HUES6 (cell line): ENCODE measurements around the gene AFF3.

Experiments
- H3K27ac ChIP-seq: 2 replicates; pipeline ENCODE4 v1.7.0; 2013; ENCODE audit warnings: low read depth, mild to moderate bottlenecking, low read length, inconsistent platforms
- H3K27me3 ChIP-seq: 2 replicates; pipeline ENCODE4 v1.6.1; 2013; ENCODE audit warnings: low read length; ENCODE audit not compliant: control insufficient read depth, insufficient read depth
- H3K36me3 ChIP-seq: 2 replicates; pipeline ENCODE4 v1.6.1; 2013; ENCODE audit warnings: low read length; ENCODE audit not compliant: control insufficient read depth, insufficient read depth
- H3K4me1 ChIP-seq: 2 replicates; pipeline ENCODE4 v1.6.1; 2013; ENCODE audit warnings: low read length; ENCODE audit not compliant: control insufficient read depth, insufficient read depth
- H3K4me3 ChIP-seq: 2 replicates; pipeline ENCODE4 v1.5.1; 2013; ENCODE audit warnings: low read depth, low read length
- H3K9ac ChIP-seq: one replicate; pipeline ENCODE4 v1.6.1; 2013; ENCODE audit warnings: mild to moderate bottlenecking, low read length
- H3K9me3 ChIP-seq: 2 replicates; pipeline ENCODE4 v1.6.1; 2013; ENCODE audit warnings: low read depth, low read length; ENCODE audit not compliant: control insufficient read depth, insufficient read depth

Gene AFF3

GRCh38 chr2:100041946-100042345, 100.4 kb downstream of the AFF3 start:
- H3K4me1 ChIP-seq: no peaks in the 10 kb centered on the region
- no peaks in the 10 kb centered on the region for H3K9me3 ChIP-seq
- no peak overlapping the region for H3K4me3 ChIP-seq
- no peak overlapping the region for H3K27ac ChIP-seq
- H3K36me3 ChIP-seq: no peaks in the 10 kb centered on the region
- H3K27me3 ChIP-seq: no peaks in the 10 kb centered on the region
- no peak overlapping the region for H3K9ac ChIP-seq

GRCh38 chr2:100041385-100041784, 101.0 kb downstream of the AFF3 start:
- H3K9ac ChIP-seq: no peak overlapping the region
- no peaks in the 10 kb centered on the region for H3K9me3 ChIP-seq
- H3K4me1 ChIP-seq: no peaks in the 10 kb centered on the region
- H3K36me3 ChIP-seq: no peaks in the 10 kb centered on the region
- no peak overlapping the region for H3K4me3 ChIP-seq
- no peaks in the 10 kb centered on the region for H3K27me3 ChIP-seq
- H3K27ac ChIP-seq: no peak overlapping the region

- Histone ChIP-seq H3K27ac (no peak overlapping the region), H3K36me3 (no peaks in the 10 kb centered on the region), H3K4me3 (no peak overlapping the region), H3K9me3 (no peaks in the 10 kb centered on the region), H3K4me1 (no peaks in the 10 kb centered on the region), H3K27me3 (no peaks in the 10 kb centered on the region), H3K9ac (no peak overlapping the region)
Measured at GRCh38 chr2:100040906-100041305, 101.5 kb downstream of the AFF3 start.

- Histone ChIP-seq H3K27me3 (no peaks in the 10 kb centered on the region), H3K9ac (no peak overlapping the region), H3K4me3 (no peak overlapping the region)
Measured at GRCh38 chr2:100039291-100039980, 103.0 kb downstream of the AFF3 start.

GRCh38 chr2:100038011-100038410, 104.4 kb downstream of the AFF3 start:
- Histone ChIP-seq H3K27me3 (no peaks in the 10 kb centered on the region), H3K9ac (no peak overlapping the region), H3K4me1 (no peaks in the 10 kb centered on the region), H3K27ac (no peak overlapping the region), H3K4me3 (no peak overlapping the region), H3K36me3 (no peaks in the 10 kb centered on the region), H3K9me3 (no peaks in the 10 kb centered on the region)

More at GRCh38 chr2:100039291-100039980, 103.0 kb downstream of the AFF3 start:
- H3K9me3 ChIP-seq: no peaks in the 10 kb centered on the region
- no peak overlapping the region for H3K27ac ChIP-seq
- H3K4me1 ChIP-seq: no peaks in the 10 kb centered on the region
- no peaks in the 10 kb centered on the region for H3K36me3 ChIP-seq

- Histone ChIP-seq H3K9ac (no peak overlapping the region), H3K27me3 (no peaks in the 10 kb centered on the region), H3K4me1 (no peaks in the 10 kb centered on the region), H3K9me3 (no peaks in the 10 kb centered on the region), H3K4me3 (no peak overlapping the region), H3K36me3 (no peaks in the 10 kb centered on the region), H3K27ac (no peak overlapping the region)
Measured at GRCh38 chr2:100036793-100037192, 105.6 kb downstream of the AFF3 start.

GRCh38 chr2:100036026-100036425, 106.4 kb downstream of the AFF3 start:
- Histone ChIP-seq H3K9ac (no peak overlapping the region), H3K36me3 (no peaks in the 10 kb centered on the region), H3K27me3 (no peaks in the 10 kb centered on the region), H3K9me3 (no peaks in the 10 kb centered on the region), H3K4me1 (no peaks in the 10 kb centered on the region), H3K4me3 (no peak overlapping the region), H3K27ac (no peak overlapping the region)

- Histone ChIP-seq H3K9ac (no peak overlapping the region), H3K4me1 (no peaks in the 10 kb centered on the region), H3K27ac (no peak overlapping the region), H3K4me3 (no peak overlapping the region), H3K36me3 (no peaks in the 10 kb centered on the region), H3K27me3 (no peaks in the 10 kb centered on the region), H3K9me3 (no peaks in the 10 kb centered on the region)
Measured at GRCh38 chr2:100034431-100034830, 108.0 kb downstream of the AFF3 start.

- Histone ChIP-seq H3K27ac (no peak overlapping the region), H3K27me3 (no peaks in the 10 kb centered on the region)
Measured at GRCh38 chr2:100033976-100034375, 108.4 kb downstream of the AFF3 start.

GRCh38 chr2:100031604-100032003, 110.8 kb downstream of the AFF3 start:
- H3K27ac ChIP-seq: no peak overlapping the region
- H3K4me3 ChIP-seq: no peak overlapping the region
- H3K4me1 ChIP-seq: no peaks in the 10 kb centered on the region
- H3K9me3 ChIP-seq: no peaks in the 10 kb centered on the region
- H3K36me3 ChIP-seq: no peaks in the 10 kb centered on the region
- H3K9ac ChIP-seq: no peak overlapping the region
- H3K27me3 ChIP-seq: no peaks in the 10 kb centered on the region

More at GRCh38 chr2:100033976-100034375, 108.4 kb downstream of the AFF3 start:
- Histone ChIP-seq H3K9me3 (no peaks in the 10 kb centered on the region), H3K36me3 (no peaks in the 10 kb centered on the region), H3K4me1 (no peaks in the 10 kb centered on the region), H3K4me3 (no peak overlapping the region), H3K9ac (no peak overlapping the region)

- Histone ChIP-seq H3K36me3 (no peaks in the 10 kb centered on the region), H3K9ac (no peak overlapping the region), H3K9me3 (no peaks in the 10 kb centered on the region), H3K27ac (no peak overlapping the region), H3K27me3 (no peaks in the 10 kb centered on the region), H3K4me1 (no peaks in the 10 kb centered on the region), H3K4me3 (no peak overlapping the region)
Measured at GRCh38 chr2:100029460-100029859, 112.9 kb downstream of the AFF3 start.
